NCI-H82 (cell line): ENCODE data around the gene PIAS1.
"Not testable (repeated sequence)": the region's sequence is repeated elsewhere in the genome, so short reads cannot be mapped to it uniquely, and the experiment has no call there.

Experiments used
- DNase-seq: peaks from one replicate; lab custom pipeline; 2025; lab: John Stamatoyannopoulos, UW

PIAS1 gene

DNA sequence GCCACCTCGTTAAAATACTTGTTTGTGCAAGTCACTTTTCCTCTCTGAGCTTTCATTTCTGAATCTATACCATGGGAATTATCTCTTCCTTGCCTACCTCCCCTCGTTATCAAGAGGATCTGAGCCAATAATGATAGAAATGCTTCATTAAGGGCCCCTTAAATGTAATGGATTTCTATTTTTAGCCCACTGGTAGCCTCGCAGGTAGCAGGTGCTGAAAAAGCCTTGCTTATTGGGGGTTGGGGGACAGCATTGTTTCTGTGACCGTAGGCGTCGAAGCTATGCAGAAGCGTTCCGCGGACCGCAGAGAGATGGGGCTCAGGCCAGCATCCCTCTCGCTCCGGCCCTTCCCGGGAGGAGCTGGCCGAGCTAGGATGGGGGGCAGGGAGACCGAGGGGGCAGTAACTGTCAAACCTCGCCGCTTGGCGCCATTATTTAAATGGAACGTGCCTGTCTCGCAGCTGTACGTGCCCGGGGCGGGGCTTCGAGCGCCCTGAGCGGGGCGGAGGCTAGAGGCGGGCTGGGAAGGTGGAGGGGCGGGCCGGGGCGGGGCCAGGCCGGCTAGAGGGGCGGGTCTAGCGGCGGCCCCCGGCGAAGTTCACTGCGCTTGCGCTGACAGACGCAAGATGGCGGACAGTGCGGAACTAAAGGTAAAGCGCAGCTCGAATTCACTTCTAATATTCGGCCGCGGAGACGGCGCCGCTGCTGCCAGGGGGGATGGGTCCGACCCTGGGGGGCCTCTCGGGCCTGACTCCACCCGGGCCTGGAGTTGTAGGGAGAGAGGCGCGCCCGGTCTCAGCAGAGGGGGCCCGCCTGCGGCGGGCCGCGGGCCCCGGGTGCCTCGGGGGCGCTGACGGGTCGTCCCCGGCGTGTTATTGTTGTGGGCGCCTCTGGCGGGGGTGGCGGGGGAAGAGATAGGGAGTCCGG lies at the start of gene PIAS1:
PIAS1 (plus strand) TSS at position 615 of the 927 bp plus-strand sequence; CDS start at position 627, 12 bp downstream.
- peak; percentile 98 for DNase-seq

DNA sequence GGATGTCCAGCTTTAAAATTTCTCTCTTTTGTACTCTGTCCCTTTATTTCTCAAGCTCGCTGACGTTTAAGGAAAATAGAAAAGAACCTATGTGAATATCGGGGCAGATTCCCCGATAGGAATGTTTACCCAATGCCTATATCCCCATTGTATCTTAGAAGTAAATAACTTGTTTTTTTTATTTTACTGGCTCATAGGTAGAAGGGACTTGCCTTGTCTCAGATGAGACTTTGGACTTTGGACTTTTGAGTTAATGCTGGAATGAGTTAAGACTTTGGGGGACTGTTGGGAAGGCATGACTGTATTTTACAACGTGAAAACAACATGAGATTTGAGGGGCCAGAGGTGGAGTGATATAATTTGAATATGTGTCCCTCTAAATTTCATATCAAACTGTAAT lies 46.5 kb upstream of the PIAS1 start:
- DNase-seq, result not testable (repeated sequence)

DNA sequence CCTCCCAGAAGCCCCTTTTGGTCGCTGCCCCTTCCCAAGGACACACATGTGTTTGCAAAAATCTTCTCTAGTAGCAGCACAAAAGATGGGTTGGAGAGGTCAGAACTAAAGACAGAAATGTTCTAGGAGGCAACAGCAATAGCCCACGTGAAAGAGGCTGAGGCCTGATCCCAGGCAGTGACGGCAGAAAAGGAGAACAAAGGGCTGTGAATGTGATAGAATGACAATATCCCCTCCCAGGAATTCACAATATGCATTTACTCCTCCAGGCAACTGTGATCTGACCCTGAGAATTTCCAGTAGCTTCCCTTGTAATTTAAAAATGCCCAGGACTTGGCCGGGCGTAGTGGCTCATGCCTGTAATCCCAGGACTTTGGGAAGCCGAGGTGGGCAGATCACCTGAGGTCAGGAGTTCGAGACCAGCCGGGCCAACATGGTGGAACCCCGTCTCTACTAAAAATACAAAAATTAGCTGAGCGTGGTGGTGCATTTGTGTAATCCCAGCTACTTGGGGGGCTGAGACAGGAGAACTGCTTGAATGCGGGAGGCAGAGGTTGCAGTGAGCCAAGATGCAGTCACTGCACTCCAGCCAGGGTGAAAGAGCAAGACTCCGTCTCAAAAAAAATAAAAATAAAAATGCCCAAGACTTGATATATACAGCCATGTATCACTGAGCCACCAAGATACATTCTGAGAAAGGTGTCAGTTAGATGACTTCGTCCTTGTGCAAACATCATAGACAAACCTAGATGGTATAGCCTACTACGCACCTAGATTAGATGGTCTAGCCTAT lies 43.6 kb upstream of the PIAS1 start:
- DNase-seq, result no peak

DNA sequence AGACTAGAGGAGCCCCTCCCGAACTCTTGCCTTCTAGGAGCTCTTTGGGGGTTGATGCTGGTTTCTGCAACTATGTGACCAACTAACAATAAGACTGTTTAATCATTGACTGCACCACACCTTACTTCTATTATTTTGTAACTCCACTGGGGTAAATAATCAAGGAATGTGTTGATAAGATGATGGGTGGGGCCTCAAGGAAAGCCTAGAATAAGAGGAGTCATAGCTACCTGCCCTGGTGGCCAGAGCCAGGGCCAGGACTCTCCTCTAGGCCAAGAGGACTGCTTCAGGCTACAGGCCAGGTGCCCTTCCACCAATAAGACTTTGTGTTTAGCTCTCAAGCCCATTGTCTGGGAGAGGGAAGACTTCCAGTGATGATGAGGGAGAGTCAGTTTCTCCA lies 41.2 kb upstream of the PIAS1 start:
- DNase-seq, result no peak

DNA sequence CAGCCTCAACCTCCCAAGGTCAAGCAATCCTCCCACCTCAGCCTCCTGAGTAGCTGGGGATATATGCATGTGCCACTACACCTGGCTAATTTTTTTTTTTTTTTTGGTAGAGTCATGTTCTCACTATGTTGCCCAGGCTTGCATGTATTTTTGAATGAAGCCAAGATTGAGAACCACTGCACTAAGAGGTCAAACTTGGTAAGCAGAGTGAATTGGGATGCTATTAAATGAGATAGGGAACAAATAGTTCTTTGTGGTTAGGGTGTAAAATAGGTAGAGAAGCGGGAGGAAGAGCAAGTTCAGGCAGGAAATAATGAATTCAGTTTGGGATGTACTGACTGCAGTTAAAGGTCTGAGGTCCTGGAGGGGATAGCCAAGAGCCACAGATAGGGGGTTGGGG lies 39.9 kb upstream of the PIAS1 start:
- no peak for DNase-seq

DNA sequence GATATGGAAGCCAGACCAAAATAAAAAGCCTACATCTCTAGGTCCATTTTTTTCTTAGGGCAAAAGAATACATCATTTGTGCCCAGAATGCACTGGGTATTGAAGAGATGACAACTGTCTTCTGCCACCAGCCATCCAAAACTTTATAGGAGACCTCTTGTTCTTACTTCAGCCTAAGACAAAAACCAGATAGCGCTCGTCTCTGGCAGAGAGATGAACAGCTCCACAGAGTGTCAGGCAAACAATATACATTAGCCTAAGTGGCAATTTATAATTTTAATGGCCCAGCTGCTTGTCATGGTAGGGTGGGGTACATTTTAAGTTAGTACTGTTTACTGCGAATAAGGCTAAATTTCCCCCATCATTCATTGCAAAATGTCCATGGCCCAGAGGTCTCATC lies 38.9 kb upstream of the PIAS1 start:
- DNase-seq, result no peak

DNA sequence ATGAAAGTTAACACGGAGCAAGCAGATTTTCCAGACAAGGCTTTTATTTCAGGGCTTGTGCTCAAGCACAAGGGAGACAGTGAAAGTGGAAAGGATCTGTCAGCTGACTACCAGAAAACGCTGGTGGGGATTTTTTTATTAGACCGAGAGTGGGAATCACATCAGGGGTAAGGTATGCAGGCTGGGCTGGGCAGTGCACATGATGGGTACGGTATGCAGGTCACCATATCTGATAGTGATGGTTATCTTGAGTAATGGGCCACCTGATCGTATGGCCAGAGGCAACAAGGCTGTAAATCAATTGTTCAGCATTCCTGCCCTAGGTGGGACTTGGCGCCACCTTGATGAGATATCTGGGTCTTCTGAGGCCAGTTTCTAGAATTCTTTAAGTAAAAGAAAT lies 36.9 kb upstream of the PIAS1 start:
- no peak for DNase-seq

DNA sequence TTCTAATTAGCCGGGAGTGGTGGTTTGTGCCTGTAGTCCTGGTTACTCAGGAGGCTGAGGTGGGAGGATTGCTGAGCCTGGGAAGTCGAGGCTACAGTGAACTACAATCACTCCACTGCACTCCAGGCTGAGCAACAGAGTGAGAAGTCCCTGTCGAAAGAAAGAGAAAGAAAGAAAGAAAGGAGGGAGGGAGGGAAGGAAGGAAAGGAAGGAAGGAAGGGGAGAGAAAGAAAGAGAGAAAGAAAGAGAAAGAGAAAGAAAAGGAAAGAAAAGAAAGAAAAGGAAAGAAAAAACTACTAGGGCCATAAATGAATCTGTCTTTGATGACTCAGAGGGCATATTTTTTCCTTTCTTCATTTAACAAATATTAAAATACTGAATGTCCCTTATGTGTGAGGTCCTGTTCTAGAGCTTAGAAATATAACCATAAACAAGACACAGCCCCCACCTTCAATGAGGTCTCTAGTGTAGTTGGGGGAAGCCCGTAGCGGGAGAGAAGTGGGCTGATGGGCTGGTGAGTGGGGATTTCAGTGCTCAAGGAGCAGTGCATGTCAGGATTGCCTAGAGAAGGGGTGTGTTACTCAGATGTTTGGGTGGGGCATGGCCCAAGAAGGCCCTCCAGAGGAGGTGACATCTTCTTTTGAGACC lies 35.2 kb upstream of the PIAS1 start:
- no peak for DNase-seq

DNA sequence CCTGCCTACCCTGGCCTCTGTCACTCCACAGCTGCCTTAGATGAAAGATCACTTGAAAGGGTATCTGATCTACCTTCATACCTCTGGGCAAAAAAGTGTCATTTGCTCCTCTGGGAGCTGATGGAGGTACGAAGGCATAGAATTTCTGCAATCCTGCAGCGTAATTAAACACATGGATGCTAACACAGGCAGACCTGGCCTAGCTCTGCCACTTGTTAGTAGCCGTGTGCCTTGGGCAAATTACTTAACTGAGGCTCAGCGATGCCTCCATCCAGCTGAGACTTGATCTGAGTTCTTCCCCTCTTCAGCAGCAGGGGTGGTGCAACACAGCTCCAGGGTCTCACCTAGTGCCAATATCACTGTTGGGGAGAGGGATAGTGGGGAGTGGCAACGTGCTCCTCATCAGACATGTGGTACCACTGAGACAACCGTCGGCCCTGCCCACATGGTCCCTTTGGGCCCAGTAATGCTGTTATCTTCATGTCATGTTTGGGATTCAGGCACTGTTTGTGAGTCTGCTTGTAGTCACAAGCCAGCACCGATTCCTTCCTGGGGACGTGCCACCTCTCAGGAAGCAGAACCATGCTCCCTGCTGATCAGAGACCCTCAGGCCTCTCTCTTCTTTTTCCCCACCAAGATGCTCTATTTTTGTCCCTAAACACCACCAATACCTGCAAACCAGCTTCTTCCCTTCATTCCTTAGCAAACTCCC lies 34.1 kb upstream of the PIAS1 start:
- DNase-seq, result no peak

DNA sequence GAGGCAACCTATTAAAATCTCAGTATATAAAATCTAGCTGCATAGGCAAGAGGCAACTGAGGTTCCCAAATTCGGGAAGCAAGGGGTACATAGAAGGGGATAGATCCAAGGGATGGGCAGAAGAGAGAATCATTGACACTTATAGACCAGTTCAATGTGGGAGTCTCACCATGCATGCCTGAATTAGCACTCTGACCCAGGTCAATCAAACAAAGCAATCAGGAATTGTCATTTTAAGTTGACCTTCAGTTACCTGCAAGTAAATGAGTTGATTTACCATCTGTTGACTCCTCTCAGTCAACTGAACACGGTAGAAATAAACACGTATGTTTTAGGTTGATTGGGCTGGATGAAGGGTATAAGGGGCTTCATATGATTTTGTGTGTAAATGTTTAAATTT lies 33.4 kb upstream of the PIAS1 start:
- no peak for DNase-seq

DNA sequence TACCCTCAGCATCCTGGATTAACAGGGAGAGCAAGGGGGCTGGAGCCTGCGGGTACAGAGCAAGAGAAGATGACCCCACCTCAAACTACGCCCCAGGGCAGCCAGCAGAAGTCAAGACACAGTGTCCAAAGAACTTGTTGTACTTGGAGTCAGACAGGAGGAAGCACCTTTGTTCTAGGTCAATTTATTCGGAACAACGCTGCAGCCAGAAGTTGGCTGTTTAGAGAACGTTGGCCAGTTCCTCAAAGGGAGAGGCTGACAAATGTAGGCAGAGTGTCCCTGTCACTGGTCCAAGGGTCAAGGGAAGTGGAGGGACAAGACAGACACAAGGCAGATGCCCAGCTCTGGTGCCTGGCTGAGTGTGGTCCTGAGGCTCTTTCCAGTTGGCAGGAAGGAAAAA lies 32.1 kb upstream of the PIAS1 start:
- DNase-seq, result no peak

DNA sequence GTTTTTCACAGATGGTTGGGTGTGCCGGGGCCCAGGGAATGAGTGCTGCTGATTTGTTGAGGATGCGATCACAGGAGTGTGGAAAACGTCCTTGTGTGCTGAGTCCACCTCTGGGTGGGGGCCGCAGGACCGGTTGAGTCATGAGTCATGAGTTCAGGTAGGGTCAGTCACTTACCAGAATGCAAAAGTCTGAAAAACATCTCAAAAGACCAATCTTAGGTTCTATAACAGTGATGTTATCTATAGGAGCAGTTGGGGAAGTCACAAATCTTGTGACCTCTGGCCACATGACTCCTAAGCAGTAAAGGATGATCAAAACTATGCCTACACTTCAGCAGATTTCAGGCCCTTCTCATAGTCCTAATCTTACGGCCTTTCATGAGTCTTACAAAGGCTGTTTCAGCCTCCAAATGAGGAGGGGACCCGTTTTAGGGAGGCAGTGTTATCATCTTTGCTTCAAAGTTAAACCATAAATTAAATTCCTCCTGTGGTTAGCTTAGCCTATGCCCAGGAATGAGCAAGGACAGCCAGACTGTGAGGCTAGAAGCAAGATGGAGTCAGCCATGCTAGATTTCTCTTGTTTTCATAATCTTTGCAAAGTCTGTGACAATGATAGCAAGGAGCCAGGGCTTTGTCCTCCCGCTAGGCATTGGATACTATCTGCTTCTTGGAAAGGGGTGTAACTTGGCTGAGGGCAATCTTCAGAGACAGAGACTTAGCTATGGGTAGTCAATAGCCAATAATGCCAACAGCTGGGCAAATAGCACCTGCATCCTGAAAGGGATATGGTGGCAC lies 30.6 kb upstream of the PIAS1 start:
- DNase-seq, result no peak

DNA sequence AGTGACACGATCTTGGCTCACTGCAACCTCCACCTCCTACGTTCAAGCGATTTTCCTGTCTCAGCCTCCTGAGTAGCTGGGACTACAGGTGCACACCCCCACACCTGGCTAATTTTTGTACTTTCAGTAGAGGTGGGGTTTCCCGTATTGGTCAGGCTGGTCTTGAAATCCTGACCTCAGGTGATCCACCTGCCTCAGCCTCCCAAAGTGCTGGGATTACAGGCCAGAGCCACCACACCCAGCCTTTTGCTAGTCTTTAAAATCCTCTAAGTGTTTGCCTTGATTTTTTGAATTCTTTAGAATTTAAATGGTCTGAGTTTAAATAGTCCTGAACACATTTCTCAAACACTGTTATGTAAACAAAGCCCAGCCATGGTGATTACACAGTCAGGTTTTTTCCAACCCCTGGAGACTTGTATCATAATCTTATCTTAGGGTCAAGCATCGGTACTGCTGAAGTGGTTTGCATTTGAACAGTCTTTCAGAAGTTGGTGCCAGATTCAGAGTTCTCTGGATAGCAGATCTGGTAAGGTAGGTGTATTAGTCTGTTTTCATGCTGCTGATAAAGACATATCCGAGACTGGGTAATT lies 28.2 kb upstream of the PIAS1 start:
- no peak for DNase-seq

DNA sequence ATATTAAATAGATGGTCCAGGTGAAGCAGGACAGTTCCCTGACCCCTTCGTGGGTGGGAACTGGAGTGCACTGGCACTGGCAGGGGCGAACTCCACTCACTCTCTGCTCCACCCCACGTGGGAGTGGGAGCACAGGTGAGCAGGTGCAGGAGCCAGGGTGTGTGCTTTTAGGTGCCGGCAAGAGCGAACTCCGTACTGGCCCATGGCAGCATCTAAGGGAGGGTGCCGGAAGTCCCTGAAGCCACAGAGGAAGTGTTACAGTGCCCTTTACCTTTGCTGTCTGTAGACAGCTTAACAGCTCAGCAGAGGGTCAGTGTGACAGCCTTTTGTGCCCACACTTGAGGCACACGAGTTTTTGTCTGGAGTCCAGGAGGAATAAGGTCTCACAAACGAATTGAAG lies 26.7 kb upstream of the PIAS1 start:
- DNase-seq, result no peak

DNA sequence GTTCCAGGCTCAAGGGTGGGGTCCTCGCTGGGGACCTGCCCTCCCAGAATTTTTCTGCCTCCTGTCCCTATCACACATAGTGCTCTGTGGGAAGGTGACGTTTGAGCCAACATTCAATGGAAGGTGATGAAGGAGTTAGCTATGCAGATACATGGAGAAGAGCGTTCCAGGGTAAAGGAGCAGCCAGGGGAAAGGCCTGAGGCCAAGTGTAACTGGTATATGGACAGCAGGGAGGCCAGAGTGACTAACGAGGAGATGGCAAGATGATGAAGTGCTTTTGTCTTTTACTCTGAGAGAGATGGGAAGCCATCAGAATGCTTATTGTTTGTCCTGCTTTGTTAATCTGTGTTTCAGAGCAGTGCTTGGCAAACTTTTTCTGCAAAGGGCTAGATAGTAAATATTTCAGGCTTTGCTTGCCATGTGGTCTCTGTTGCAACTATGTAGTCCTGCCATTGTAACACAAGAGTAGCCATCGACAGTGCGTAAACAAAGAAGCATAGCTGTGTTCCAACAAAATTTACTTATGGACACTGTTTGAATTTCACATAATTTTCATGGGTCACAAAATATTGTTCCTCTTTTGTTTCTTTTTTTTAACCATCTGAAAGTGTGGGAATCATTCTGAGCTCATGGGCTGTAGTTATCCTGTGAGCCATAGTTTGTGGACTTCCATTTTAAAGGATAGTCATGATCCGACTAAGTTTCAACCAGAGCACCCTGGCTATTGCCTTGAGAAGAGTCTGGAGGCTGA lies 25.8 kb upstream of the PIAS1 start:
- no peak for DNase-seq

DNA sequence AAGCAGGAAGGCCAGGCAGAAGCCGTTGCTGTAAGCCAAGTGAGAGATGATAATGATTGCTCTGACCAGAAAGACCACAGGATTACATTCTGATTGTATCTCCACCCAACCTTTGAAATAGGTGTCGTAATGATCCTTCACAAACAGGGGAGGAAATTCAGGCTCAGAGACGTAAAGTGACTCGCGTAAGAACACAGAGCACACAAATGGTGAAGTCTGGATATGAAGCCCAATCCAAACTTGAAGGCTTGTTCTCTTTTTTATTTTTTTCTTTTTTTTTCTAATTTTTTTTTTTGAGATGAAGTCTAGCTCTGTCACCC lies 25.3 kb upstream of the PIAS1 start:
- DNase-seq, result no peak

DNA sequence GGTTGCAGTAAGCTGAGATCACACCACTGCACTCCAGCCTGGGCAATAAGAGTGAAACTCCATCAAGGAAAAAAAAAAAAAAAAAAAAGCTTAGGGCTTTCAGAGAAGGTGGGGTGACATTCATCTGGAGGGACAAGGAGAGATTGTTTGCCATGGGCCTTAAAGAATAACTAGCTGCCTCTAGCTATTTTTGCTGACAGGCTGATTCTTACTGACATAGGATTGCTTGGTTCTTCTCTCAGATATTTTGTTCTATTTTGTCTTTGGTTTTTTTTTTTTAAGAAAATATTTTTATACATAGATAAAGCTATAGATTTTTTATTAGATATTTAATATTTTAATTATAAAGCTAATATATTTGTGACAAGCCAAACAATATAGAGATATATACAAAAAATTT lies 24.2 kb upstream of the PIAS1 start:
- DNase-seq, result no peak

DNA sequence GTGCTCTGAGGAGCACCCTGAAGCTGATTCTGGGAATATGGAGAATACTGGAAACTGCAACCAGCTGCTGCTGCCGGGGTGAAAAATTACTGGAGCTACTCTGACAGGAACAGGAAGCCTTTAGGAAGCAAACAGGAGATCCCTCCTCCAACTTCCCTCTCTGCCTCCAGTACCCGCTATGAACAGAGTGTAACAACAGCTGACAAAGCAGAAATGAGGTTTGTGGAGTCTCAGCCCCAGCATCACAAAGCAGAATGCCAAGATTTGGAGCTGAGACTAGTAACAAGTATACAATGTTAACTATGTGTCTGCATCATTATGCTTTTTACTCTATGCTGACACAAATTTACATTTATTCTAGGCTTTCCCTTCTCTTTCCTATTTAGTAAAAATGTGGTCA lies 22.7 kb upstream of the PIAS1 start:
- no peak for DNase-seq

DNA sequence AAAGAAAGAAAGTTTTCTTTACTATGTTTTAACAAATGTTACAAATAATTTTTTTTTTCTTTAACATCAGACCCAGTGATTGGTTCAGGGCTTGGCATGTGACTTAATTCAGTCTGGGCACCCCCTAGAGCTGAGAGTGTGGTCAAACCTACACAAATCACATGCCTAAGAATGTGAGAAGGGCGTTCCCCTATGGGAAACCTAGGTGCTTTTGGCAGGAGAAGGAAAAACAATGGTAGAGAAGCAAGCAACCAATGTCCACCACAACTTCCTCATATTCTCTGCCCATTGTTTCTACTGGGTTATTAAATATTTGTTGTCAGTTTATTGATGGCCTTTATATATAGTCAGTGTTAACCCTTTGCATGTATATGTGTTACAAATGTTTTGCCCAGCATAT lies 21.4 kb upstream of the PIAS1 start:
- no peak for DNase-seq

DNA sequence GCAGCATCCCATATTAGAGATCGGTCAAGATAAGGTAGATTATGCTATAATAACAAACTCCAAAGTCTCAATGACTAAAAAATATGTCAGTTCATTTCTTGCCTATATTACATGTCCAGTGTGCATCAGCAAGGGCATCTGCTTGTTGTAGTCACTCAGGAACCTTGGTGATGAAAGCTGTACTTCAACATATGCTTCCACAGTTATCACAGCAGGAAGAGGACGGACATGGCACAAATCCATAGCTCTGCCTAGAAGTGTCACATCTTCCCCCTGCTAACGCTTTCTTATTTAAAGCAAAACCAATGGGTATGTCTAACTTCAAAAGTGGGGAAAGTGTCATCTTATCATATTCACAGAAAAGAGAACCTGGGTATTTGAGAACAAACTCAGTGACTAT lies 20.0 kb upstream of the PIAS1 start:
- no peak for DNase-seq
